KOPT-K1 (cell line): ENCODE results near the gene SECISBP2.
"Not testable (repeated sequence)": the region's sequence is repeated elsewhere in the genome, so short reads cannot be mapped to it uniquely, and the experiment has no call there.

Experiments used
- H3K27ac ChIP-seq: fragments of 200-600 bp; sonication (generic); 2 replicates; pipeline ENCODE4 v1.5.1; 2016; ENCODE audit warnings: antibody characterized with exemption, mild to moderate bottlenecking, low read depth, low read length; ENCODE audit not compliant: poor library complexity, severe bottlenecking
- H3K36me3 ChIP-seq: fragments of 200-600 bp; sonication (generic); 2 replicates; pipeline ENCODE4 v1.5.1; 2017; ENCODE audit warnings: antibody characterized with exemption, mild to moderate bottlenecking, low read length, moderate library complexity; ENCODE audit not compliant: insufficient read depth
- H3K9me3 ChIP-seq: fragments of 200-600 bp; sonication (generic); 2 replicates; pipeline ENCODE4 v1.5.1; 2017; ENCODE audit warnings: antibody characterized with exemption, low read length, mild to moderate bottlenecking; ENCODE audit not compliant: insufficient read depth, poor library complexity, severe bottlenecking

SECISBP2 gene, protein sequence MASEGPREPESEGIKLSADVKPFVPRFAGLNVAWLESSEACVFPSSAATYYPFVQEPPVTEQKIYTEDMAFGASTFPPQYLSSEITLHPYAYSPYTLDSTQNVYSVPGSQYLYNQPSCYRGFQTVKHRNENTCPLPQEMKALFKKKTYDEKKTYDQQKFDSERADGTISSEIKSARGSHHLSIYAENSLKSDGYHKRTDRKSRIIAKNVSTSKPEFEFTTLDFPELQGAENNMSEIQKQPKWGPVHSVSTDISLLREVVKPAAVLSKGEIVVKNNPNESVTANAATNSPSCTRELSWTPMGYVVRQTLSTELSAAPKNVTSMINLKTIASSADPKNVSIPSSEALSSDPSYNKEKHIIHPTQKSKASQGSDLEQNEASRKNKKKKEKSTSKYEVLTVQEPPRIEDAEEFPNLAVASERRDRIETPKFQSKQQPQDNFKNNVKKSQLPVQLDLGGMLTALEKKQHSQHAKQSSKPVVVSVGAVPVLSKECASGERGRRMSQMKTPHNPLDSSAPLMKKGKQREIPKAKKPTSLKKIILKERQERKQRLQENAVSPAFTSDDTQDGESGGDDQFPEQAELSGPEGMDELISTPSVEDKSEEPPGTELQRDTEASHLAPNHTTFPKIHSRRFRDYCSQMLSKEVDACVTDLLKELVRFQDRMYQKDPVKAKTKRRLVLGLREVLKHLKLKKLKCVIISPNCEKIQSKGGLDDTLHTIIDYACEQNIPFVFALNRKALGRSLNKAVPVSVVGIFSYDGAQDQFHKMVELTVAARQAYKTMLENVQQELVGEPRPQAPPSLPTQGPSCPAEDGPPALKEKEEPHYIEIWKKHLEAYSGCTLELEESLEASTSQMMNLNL

DNA sequence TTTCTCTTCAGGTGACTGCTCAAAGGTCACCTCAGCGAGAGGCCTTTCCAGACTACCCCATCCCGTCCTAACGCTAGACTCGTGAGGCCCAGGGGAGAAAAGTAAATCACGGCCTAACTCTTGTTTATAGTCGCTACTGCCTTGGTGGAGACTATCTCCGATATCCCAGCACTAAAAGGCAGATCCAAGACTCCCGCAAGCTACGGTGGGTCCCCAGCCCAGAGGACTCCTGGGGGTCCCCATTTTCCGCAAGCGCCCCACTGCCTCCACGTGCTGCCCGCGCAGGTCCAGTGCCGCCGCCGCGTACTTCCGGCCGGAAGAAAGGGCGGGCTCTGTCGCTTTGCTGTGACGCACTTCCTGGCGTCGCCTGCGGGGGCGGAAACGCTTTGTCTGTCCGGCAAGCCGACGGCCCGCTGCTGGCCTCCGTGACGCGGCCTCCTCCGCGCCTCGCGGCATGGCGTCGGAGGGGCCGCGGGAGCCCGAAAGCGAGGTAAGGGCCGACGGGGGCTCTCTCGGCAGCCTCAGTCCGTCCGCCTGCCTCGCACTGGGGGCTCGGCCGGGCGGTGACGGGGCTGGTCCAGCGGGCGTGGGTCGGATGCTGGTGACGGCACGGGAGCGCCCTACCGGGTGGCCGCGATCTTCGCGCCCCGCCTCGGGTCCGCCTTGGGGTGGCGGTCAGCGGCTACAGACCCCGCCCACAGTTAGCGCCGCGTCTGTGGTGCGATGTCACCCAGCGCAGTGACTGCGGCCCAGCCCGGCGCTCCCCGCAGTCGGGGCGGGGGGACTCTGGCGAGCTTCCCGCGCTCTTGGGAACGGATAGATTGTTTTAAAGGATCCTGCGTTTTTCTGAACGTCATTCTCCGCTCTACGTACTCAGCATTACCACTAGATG is at the start of gene SECISBP2:
SECISBP2 (plus strand) TSS at position 378 of the 892 bp plus-strand sequence; CDS start at position 455, 77 bp downstream.
- H3K27ac ChIP-seq = peak within 1 kb of the TSS; percentile 92
- H3K36me3 ChIP-seq = peaks cover 69% of the 10 kb centered on the region
- H3K9me3 ChIP-seq = no peaks in the 10 kb centered on the region

DNA sequence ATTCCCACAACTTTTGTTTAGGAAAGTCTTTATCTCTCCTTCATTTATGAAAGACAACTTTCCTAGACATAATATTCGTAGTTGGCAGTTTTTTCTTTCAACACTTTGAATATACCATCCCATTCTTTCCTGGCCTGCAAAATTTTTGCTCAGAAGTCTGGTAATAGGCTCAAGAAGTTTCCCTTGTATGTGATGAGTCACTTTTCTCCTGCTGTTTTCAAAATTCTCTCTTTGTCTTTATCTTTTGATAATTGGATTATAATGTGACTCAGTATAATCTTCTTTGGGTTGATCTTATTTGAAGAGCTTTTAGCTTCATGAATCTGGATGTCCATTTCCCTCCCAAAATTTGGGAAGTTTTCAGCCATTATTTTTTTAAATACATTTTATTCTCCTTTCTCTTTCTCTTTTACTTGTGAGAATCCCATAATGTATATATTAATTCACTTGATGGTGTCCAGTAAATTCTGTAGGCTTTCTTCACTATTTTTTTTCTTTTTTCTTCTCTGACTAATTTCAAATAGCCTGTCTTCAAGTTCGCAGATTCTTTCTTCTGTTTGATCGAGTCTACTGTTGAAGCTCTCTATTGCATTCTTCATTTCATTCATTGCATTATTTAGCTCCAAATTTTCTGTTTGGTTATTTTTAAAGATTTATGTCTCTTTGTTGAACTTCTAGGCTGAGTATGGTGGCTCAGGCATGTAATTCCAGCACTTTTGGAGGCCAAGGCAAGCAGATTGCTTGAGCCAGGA is 44.6 kb upstream of the SECISBP2 start:
- H3K9me3 ChIP-seq = peaks cover 36% of the 10 kb centered on the region
- H3K27ac ChIP-seq = no peak overlapping the region
- no peaks in the 10 kb centered on the region for H3K36me3 ChIP-seq

DNA sequence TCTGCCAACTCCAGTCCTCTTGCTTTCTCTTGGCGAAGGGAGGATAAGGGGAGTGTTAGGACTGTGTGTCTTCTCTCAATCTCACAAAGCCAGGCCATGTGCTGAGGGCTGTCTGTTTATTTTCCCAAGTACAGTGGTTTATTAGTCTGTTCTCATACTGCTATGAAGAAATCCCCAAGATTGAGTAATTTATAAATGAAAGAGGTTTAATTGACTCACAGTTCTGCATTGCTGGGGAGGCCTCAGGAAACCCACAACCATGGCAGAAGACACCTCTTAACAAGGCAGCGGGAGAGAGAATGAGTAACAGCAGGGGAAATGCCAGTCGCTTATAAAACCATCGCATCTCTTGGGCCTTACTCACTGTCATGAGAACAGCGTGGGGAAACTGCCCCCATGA is 43.5 kb upstream of the SECISBP2 start:
- Histone ChIP-seq H3K9me3 (peaks cover 36% of the 10 kb centered on the region), H3K36me3 (no peaks in the 10 kb centered on the region), H3K27ac (no peak overlapping the region)

DNA sequence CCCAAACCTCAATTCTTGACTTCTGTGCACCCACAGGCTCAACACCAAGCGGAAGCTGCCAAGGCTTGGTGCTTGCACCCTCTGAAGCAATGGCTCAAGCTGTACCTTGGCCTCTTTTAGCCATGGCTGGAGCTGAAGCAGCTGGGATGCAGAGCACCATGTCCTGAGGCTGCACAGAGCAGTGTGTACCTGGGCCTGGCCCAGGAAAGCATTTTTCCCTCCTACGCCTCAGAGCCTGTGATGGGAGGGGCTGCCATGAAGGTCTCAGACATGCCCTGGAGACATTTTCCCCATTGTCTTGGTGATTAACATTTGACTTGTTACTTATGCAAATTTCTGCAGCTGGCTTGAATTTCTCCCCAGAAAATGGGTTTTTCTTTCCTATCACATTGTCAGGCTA is 42.3 kb upstream of the SECISBP2 start:
- H3K36me3 ChIP-seq, H3K27ac ChIP-seq: not testable (repeated sequence)
- peaks cover 36% of the 10 kb centered on the region for H3K9me3 ChIP-seq

DNA sequence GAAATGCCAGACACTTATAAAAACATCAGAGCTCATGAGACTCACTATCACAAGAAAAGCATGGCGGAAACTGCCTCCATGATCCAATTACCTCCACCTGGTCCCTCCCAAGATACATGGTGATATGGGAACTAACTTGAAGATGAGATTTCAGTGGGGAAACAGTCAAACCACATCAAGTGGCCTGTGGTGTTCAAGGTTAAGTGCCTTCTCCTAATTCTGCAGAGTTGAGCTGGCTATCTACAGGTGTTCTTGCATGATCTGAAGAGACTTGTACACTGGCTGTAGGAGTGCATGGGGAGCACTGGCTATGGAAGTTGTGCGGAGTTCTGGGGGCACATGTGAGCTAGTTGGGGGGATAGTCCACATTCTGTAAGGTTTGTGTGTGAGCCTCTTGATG is 41.3 kb upstream of the SECISBP2 start:
- Histone ChIP-seq H3K36me3 (no peaks in the 10 kb centered on the region), H3K27ac (peak overlapping the region; percentile 35), H3K9me3 (peaks cover 36% of the 10 kb centered on the region)

DNA sequence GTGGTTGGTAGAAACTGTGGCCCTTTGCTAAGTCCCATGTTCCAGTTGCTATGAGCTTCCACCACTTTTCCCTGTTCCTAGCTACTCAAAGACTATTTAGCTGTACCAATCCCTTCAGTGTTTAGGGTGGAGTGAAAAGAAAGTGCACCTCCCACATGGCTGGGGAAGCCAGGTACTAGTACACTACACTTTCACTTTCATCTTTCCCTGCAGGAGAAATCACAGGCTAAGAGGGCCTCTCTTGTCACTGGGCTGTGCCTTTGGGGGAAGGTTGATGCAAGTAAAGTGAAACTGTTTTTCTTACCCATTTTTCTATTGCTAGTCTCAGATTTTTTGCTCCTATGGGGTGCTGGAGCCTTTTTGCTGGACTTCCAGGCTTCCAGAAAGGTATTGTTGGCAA is 40.8 kb upstream of the SECISBP2 start:
- Histone ChIP-seq H3K9me3 (peaks cover 35% of the 10 kb centered on the region), H3K36me3 (no peaks in the 10 kb centered on the region), H3K27ac (peak overlapping the region; percentile 35)

DNA sequence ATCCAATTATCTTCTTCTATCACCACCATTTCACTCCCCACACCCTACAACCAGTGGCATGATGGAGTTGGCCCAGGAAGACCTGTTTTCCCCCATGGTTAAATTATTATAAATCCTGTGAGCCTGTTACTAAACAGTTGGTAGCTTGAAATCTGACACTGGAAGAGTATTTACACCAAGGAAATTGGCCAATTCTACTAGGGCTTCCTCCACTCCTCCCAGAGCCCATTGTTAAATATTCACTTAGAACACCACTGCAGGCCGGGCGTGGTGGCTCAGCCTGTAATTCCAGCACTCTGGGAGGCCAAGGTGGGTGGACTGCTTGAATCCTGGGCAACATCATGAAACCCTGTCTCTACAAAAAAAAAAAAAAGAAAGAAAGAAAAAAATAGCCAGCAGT is 39.7 kb upstream of the SECISBP2 start:
- Histone ChIP-seq H3K27ac (no peak overlapping the region), H3K36me3 (no peaks in the 10 kb centered on the region), H3K9me3 (peaks cover 24% of the 10 kb centered on the region)

DNA sequence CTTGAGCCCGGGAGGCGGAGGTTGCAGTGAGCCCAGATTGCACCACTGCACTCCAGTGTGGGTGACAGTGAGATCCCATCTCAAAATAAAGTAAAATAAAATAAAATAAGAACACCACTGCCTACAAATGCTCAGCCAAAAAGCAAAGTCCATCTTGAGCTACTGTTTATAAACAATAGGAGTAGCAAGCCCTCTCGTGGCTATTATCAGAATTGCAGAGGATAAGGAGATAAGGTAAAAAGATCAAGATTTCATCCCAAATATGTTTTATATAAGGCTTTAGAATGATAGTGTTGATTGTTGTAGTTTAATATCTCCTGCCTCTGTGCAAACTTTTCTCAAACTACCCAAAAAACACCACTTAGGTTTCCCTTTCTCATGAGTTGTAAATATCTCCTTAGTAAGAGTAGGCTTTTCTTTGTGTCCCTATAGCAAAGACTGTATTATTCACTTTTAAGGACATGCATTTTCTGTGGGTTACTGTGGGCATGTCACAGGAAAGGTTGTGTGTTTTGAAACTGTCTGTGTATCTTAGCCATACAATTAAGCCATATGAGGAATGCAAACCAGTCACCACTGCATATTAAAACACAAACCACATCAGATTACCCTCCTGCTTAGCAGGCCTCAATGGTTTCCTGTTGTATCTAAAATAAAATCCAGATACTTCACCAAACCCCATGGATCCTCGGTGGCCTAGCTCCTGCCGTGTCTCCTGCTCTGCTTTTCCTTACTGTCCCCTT is 39.1 kb upstream of the SECISBP2 start:
- Histone ChIP-seq H3K27ac (no peak overlapping the region), H3K9me3 (peaks cover 19% of the 10 kb centered on the region), H3K36me3 (no peaks in the 10 kb centered on the region)

DNA sequence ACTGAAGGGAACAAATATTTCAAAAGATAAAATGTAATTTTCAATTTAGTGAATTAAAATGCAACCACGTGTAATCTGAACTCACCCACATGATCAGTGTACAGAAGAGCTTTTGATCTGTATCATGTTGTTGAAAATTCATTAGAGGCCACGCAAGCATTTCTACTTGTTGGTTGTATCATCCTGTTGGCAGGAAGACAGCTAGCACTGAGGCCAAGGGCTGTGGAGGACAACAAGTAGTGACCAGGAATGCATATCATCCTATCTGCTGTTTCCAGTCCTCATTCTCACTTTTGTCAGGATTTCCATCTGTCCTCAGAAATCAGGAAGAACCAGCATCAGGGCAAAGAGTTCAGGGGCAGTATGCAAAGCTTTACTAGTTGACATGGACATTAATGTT is 37.2 kb upstream of the SECISBP2 start:
- Histone ChIP-seq H3K9me3 (peaks cover under 1% of the 10 kb centered on the region), H3K27ac (no peak overlapping the region), H3K36me3 (no peaks in the 10 kb centered on the region)

DNA sequence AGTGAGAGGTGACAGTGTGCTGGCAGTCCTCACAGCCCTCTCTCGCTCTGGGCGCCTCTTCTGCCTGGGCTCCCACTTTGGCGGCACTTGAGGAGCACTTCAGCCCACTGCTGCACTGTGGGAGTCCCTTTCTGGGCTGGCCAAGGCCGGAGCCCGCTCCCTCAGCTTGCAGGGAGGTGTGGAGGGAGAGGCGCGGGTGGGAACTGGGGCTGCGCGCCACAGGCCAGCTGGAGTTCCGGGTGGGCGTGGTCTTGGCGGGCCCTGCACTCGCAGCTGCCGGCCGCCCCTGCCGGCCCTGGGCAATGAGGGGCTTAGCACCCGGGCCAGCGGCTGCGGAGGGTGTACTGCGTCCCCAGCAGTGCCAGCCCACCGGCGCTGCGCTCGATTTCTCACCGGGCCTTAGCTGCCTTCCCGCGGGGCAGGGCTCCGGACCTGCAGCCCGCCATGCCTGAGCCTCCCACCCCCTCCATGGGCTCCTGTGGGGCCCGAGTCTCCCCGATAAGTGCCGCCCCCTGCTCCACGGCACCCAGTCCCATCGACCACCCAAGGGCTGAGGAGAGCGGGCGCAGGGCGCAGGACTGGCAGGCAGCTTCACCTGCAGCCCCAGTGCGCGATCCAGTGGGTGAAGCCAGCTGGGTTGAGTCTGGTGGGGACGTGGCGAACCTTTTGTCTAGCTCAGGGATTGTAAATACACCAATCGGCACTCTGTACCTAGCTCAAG is 35.9 kb upstream of the SECISBP2 start:
- not testable (repeated sequence) for H3K36me3 ChIP-seq, H3K9me3 ChIP-seq, H3K27ac ChIP-seq

DNA sequence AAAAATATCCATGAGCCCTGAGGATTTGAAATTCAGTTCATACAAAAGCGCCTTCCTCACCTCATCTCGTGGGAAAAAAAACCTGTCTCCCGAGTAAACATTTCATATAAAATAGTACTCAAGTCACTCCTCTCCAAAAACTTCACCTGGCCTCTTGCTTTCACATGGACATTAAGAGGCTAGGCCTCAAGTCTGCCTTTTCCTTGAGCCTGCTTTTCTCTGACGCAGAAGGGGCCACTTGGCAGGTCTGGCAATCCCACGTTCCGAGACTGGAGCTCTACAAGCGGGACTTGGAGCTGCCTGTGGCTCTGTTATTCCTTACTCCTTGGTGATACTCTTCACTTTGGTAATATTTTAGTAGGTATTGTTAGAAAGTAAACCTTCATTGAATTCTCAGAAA is 34.2 kb upstream of the SECISBP2 start:
- Histone ChIP-seq H3K36me3 (no peaks in the 10 kb centered on the region), H3K9me3 (no peaks in the 10 kb centered on the region), H3K27ac (no peak overlapping the region)

DNA sequence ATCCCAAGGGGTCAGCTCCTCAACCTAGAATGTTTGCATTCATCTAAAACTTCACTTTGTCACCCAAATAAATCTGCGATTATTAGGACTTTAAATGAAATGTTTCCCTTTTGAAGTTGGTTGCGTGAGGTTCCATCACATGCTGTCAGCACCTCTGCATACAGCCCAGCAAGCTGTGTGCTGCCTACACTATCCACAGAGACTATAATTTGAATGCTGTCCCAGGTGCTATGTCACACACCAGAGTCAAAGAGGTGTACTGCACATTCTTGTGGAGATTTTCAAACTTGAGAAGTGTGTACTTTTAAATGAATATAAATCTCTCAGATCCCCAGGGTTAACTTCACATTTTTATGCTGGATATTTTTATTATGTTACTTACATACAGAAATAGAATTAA is 26.6 kb upstream of the SECISBP2 start:
- Histone ChIP-seq H3K36me3 (no peaks in the 10 kb centered on the region), H3K27ac (no peak overlapping the region), H3K9me3 (peaks cover 7% of the 10 kb centered on the region)

DNA sequence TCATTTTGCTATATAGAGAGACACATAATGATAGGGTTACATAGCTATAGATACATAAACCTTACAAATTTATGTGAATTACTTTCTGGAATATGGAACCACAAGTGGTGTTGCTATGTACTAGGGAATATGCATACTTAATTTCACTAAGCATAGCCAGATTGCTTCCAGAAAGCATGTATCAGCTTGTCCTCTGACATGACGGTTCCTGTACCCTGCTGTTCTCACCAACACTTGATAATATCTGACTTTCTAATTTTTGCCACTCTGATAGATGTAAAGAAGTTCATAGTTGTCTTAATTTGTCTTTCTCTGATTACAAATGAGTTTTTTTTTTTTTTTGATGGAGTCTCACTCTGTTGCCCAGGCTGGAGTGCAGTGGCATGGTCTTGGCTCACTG is 25.3 kb upstream of the SECISBP2 start:
- no peak overlapping the region for H3K27ac ChIP-seq
- H3K36me3 ChIP-seq = no peaks in the 10 kb centered on the region
- peaks cover 7% of the 10 kb centered on the region for H3K9me3 ChIP-seq
